DND-41 (cell line): ENCODE data around the gene SLC25A14.
"Not testable (repeated sequence)": the region's sequence is repeated elsewhere in the genome, so short reads cannot be mapped to it uniquely, and the experiment has no call there.

Source experiments
- ATAC-seq: fragments of 200-7000 bp; cut with Tn5 transposase; 3 replicates; pipeline ENCODE4 v1.9.1; 2021; ENCODE audit warnings: low read depth; ENCODE audit not compliant: insufficient read depth
- DNase-seq: peaks from one replicate; pipeline ENCODE4 v3.0.0-alpha.2; 2020
- H2AFZ ChIP-seq: 2 replicates; pipeline ENCODE4 v1.6.0; 2012; ENCODE audit warnings: low read depth, low read length
- H3K27ac ChIP-seq: 2 replicates; pipeline ENCODE4 v1.5.1; 2012; ENCODE audit warnings: low read length, inconsistent platforms
- H3K27me3 ChIP-seq: fragments of 200-600 bp; sonication (generic); 2 replicates; pipeline ENCODE4 v1.6.0; 2012; ENCODE audit warnings: low read length, mild to moderate bottlenecking, inconsistent platforms; ENCODE audit not compliant: insufficient read depth, poor library complexity
- H3K36me3 ChIP-seq: 2 replicates; pipeline ENCODE4 v1.5.1; 2012; ENCODE audit warnings: low read length, inconsistent platforms; ENCODE audit not compliant: insufficient read depth
- H3K4me1 ChIP-seq: 2 replicates; pipeline ENCODE4 v1.5.1; 2012; ENCODE audit warnings: mild to moderate bottlenecking, low read length; ENCODE audit not compliant: insufficient read depth
- H3K4me2 ChIP-seq: 2 replicates; pipeline ENCODE4 v1.6.0; 2012; ENCODE audit warnings: mild to moderate bottlenecking, moderate library complexity, low read length, inconsistent platforms; ENCODE audit not compliant: insufficient read depth
- H3K4me3 ChIP-seq, 2 experiments: fragments of 200-600 bp in 1 of 2; shearing (Covaris generic) in 1 of 2; 2 replicates each; pipeline ENCODE4 v1.5.1; 2012 to 2016; ENCODE audit warnings: inconsistent platforms in 2 of 2, low read length in 2 of 2, mild to moderate bottlenecking in 2 of 2, low read depth in 1 of 2, moderate library complexity in 1 of 2
- H3K79me2 ChIP-seq: 2 replicates; pipeline ENCODE4 v1.6.0; 2012; ENCODE audit warnings: low read length, inconsistent platforms; ENCODE audit not compliant: insufficient read depth
- H3K9ac ChIP-seq: 2 replicates; pipeline ENCODE4 v1.6.0; 2012; ENCODE audit warnings: low read depth, mild to moderate bottlenecking, inconsistent platforms, low read length, moderate library complexity
- H3K9me3 ChIP-seq: 2 replicates; pipeline ENCODE4 v1.5.1; 2012; ENCODE audit warnings: low read length, moderate library complexity, mild to moderate bottlenecking, inconsistent platforms; ENCODE audit not compliant: insufficient read depth, severe bottlenecking
- H4K20me1 ChIP-seq: 2 replicates; pipeline ENCODE4 v1.6.0; 2012; ENCODE audit warnings: low read length; ENCODE audit not compliant: insufficient read depth
- EZH2 ChIP-seq: IDR thresholded peaks from 3 replicates; pipeline ENCODE4 v1.6.1; 2012; ENCODE audit warnings: borderline replicate concordance, low read depth, mild to moderate bottlenecking, moderate library complexity, low read length, inconsistent platforms; ENCODE audit not compliant: severe bottlenecking
- TF ChIP-seq, protein P1 (sequence below): IDR thresholded peaks from 2 replicates; pipeline ENCODE4 v1.5.1; 2012; ENCODE audit warnings: borderline replicate concordance, low read length, moderate library complexity, mild to moderate bottlenecking; ENCODE audit not compliant: poor library complexity, severe bottlenecking; ENCODE audit errors: extremely low read depth

SLC25A14 gene

GRCh38 chrX:130330146-130330545 lies 9.6 kb upstream of the SLC25A14 start:
- H3K36me3 ChIP-seq: no peaks in the 10 kb centered on the region
- no peak for ATAC-seq
- H3K9me3 ChIP-seq: no peaks in the 10 kb centered on the region
- H4K20me1 ChIP-seq: no peaks in the 10 kb centered on the region
- no peak overlapping the region for H3K4me3 ChIP-seq
- H3K9ac ChIP-seq: no peak overlapping the region
- peaks cover 3% of the 10 kb centered on the region; the same call in 1 of the 2 replicates for H3K4me1 ChIP-seq
- no peaks in the 10 kb centered on the region for H3K79me2 ChIP-seq
- H3K27ac ChIP-seq: no peak overlapping the region
- H3K4me2 ChIP-seq: no peak overlapping the region
- TF ChIP-seq, protein P1, sequence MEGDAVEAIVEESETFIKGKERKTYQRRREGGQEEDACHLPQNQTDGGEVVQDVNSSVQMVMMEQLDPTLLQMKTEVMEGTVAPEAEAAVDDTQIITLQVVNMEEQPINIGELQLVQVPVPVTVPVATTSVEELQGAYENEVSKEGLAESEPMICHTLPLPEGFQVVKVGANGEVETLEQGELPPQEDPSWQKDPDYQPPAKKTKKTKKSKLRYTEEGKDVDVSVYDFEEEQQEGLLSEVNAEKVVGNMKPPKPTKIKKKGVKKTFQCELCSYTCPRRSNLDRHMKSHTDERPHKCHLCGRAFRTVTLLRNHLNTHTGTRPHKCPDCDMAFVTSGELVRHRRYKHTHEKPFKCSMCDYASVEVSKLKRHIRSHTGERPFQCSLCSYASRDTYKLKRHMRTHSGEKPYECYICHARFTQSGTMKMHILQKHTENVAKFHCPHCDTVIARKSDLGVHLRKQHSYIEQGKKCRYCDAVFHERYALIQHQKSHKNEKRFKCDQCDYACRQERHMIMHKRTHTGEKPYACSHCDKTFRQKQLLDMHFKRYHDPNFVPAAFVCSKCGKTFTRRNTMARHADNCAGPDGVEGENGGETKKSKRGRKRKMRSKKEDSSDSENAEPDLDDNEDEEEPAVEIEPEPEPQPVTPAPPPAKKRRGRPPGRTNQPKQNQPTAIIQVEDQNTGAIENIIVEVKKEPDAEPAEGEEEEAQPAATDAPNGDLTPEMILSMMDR: no peak
- no peak for TF ChIP-seq EZH2
- no peak overlapping the region for H2AFZ ChIP-seq
- H3K27me3 ChIP-seq: peaks cover 4% of the 10 kb centered on the region
- DNase-seq: no peak

GRCh38 chrX:130330706-130331105 lies 9.0 kb upstream of the SLC25A14 start:
- Histone ChIP-seq H2AFZ (no peak overlapping the region), H3K36me3 (no peaks in the 10 kb centered on the region), H3K27me3 (peaks cover 4% of the 10 kb centered on the region), H3K4me3 (no peak overlapping the region), H4K20me1 (no peaks in the 10 kb centered on the region), H3K79me2 (no peaks in the 10 kb centered on the region), H3K9me3 (no peaks in the 10 kb centered on the region), H3K9ac (no peak overlapping the region), H3K4me2 (peak overlapping the region; percentile 33; the same call in 1 of the 2 replicates), H3K27ac (no peak overlapping the region), H3K4me1 (peaks cover 3% of the 10 kb centered on the region; the same call in 1 of the 2 replicates)
- ATAC-seq (peak; percentile 81), DNase-seq (peak; percentile 55)
- TF ChIP-seq EZH2: no peak
- TF ChIP-seq, protein P1: peak; percentile 70

DNA sequence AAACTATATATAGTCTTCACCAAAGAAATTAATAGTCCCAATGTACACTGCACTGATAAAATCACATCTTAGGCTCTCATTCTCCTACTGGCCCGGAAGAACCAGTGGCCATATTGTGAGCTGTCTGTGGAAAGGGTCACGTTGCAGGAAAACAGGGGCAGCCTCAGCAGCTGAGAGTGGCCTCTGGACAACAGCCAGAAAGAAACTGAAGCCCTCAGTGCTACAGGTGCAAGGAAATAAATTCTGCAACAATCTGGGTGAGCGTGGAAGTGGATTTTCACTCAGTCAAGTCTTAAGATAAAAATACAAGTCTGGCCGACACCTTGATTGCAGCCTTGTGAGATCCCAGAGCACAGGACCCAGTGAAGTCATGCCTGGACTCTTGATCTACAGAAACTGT lies 3.2 kb upstream of the SLC25A14 start:
- no peaks in the 10 kb centered on the region for H3K9me3 ChIP-seq
- H3K27me3 ChIP-seq: no peaks in the 10 kb centered on the region
- DNase-seq (no peak), ATAC-seq (no peak)
- peaks cover 20% of the 10 kb centered on the region for H3K4me1 ChIP-seq
- H4K20me1 ChIP-seq: no peaks in the 10 kb centered on the region
- H3K9ac ChIP-seq: no peak overlapping the region
- H2AFZ ChIP-seq: no peak overlapping the region
- H3K4me2 ChIP-seq: no peak overlapping the region
- H3K4me3 ChIP-seq: no peak overlapping the region
- no peak for TF ChIP-seq EZH2
- TF ChIP-seq, protein P1: no peak
- H3K36me3 ChIP-seq: no peaks in the 10 kb centered on the region
- no peak overlapping the region for H3K27ac ChIP-seq
- H3K79me2 ChIP-seq: peaks cover 2% of the 10 kb centered on the region; the same call in 1 of the 2 replicates

DNA sequence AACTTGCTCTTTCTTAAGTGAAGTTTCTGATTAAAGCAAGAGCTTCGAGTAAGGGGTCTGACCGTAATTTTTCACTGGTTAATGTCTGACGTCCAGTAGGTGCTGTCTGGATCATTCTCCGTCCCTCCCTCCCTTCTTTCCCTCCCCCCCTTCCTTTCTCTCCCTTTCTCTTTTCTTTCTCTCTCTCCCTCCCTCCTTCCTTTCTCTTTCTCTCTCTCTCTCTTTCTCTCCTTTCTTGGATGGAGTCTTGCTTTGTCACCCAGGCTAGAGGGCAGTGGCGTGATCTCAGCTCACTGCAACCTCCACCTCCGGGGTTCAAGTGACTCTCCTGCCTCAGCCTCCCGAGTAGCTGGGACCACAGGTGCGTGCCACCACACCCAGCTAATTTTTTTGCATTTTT lies 850 bp upstream of the SLC25A14 start:
- H2AFZ ChIP-seq: peak overlapping the region; percentile 90

More for the DNA sequence above, 850 bp upstream of the SLC25A14 start:
- ATAC-seq, DNase-seq, H3K79me2 ChIP-seq, H3K9me3 ChIP-seq, H3K27me3 ChIP-seq, H4K20me1 ChIP-seq, H3K36me3 ChIP-seq: not testable (repeated sequence)
- Histone ChIP-seq H3K4me2 (peak overlapping the region; percentile 81), H3K27ac (peak overlapping the region; percentile 87), H3K9ac (peak overlapping the region; percentile 71), H3K4me3 (peak overlapping the region in 1 of 2 experiments; percentile 79; a peak in 3 of 4 replicates), H3K4me1 (peaks cover 20% of the 10 kb centered on the region)
